B cell (primary cell): ENCODE results near the gene ELFN1.

Experiments
- EZH2 ChIP-seq: IDR thresholded peaks from 2 replicates; pipeline ENCODE4 v1.6.1; 2012; ENCODE audit warnings: borderline replicate concordance, low read depth, mild to moderate bottlenecking, moderate library complexity, low read length; ENCODE audit not compliant: insufficient read depth, poor library complexity, severe bottlenecking
- TF ChIP-seq, protein P1 (sequence below): fragments of 200-600 bp; IDR thresholded peaks from one replicate; pipeline ENCODE4 v1.8.0; 2022; ENCODE audit warnings: antibody characterized with exemption, mild to moderate bottlenecking

DNA sequence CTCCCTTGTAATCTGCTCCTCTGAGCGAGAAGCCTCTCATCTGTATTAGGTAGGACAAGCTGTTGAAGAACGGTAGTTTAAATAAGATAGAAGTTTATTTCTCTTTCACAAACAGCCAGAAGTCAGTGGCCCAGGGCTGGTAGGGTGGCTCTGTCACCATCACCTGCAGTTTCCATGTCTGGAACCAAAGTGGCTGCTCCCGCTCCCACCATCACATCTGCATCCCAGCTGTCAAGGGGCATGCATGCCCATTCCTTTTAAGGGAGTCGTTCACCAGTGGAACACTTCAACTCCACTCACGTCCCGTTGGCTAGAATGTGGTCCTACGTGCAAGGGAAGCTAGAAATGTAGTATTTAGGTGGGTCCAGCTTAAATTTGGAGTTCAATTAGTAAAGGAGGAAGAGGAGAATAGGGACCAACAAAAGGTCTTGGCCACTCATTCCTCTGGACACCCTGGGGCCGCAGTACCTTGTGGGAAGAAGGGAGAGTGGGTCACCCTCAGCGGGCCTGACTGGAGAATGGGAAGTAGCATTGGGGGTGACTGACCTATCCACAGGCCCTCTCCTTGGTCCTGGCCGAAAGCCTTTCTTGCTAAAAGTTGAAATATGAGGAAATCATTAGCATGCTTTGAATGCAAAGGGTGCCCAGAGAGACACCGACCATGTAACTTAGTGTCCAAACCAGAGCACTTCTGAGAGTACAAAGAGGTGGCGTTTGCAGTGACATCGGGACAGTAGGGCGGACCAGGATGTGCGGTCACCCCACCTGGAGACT is 48.0 kb downstream of the ELFN1 start:
- TF ChIP-seq, protein P1, sequence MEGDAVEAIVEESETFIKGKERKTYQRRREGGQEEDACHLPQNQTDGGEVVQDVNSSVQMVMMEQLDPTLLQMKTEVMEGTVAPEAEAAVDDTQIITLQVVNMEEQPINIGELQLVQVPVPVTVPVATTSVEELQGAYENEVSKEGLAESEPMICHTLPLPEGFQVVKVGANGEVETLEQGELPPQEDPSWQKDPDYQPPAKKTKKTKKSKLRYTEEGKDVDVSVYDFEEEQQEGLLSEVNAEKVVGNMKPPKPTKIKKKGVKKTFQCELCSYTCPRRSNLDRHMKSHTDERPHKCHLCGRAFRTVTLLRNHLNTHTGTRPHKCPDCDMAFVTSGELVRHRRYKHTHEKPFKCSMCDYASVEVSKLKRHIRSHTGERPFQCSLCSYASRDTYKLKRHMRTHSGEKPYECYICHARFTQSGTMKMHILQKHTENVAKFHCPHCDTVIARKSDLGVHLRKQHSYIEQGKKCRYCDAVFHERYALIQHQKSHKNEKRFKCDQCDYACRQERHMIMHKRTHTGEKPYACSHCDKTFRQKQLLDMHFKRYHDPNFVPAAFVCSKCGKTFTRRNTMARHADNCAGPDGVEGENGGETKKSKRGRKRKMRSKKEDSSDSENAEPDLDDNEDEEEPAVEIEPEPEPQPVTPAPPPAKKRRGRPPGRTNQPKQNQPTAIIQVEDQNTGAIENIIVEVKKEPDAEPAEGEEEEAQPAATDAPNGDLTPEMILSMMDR = no peak
- no peak for TF ChIP-seq EZH2
